A673 (cell line): ENCODE measurements around the gene FBXL17. TPM values are rescaled to one million over a fixed set of nuclear protein-coding genes. Genes with fewer than 3 reads are reported as not detected.

ENCODE experiments used
- BruUV-seq: library from RNA; stranded (reverse); fragments of 400-500 nt; replicated peaks from 2 replicates; lab custom pipeline; 2021; lab: Mats Ljungman, UMichigan
- CTCF ChIA-PET: fragments of 300-600 bp; sonication (Branson Sonifier 250); formaldehyde crosslinking; loops from one replicate; lab custom pipeline; 2022; ENCODE audit warnings: antibody characterized with exemption; lab: Charles Lee
- POLR2A ChIA-PET: fragments of 300-600 bp; sonication (Branson Sonifier 250); formaldehyde crosslinking; loops from one replicate; lab custom pipeline; 2022; ENCODE audit warnings: antibody characterized with exemption; ENCODE audit not compliant: low non-redundant PET; lab: Charles Lee
- DNase-seq: peaks from one replicate; pipeline ENCODE4 v3.0.0-alpha.2; 2015; ENCODE audit warnings: low spot score
- H3K27ac ChIP-seq: fragments of 200-600 bp; sonication (generic); 2 replicates; pipeline ENCODE4 v1.5.1; 2016; ENCODE audit warnings: mixed run types, low read depth, mild to moderate bottlenecking, mixed read lengths, antibody characterized with exemption, low read length; ENCODE audit not compliant: poor library complexity, severe bottlenecking
- H3K27me3 ChIP-seq: fragments of 200-600 bp; sonication (generic); replicated peaks from 2 replicates; pipeline ENCODE4 v1.6.1; 2017; ENCODE audit warnings: mixed run types, low read depth, mild to moderate bottlenecking, mixed read lengths, antibody characterized with exemption, low read length; ENCODE audit not compliant: insufficient read depth, poor library complexity
- H3K36me3 ChIP-seq: fragments of 200-600 bp; sonication (generic); 2 replicates; pipeline ENCODE4 v1.6.1; 2016; ENCODE audit warnings: mixed run types, mild to moderate bottlenecking, mixed read lengths, antibody characterized with exemption, low read length; ENCODE audit not compliant: insufficient read depth, poor library complexity, severe bottlenecking
- H3K4me1 ChIP-seq: fragments of 200-600 bp; sonication (generic); 2 replicates; pipeline ENCODE4 v1.6.1; 2017; ENCODE audit warnings: mixed run types, mild to moderate bottlenecking, mixed read lengths, antibody characterized with exemption, low read length; ENCODE audit not compliant: insufficient read depth, poor library complexity, severe bottlenecking
- H3K4me3 ChIP-seq: fragments of 200-600 bp; sonication (generic); 2 replicates; pipeline ENCODE4 v1.5.1; 2016; ENCODE audit warnings: low read depth, mixed run types, mild to moderate bottlenecking, mixed read lengths, low read length; ENCODE audit not compliant: poor library complexity, severe bottlenecking
- H3K9me3 ChIP-seq: fragments of 200-600 bp; sonication (generic); 2 replicates; pipeline ENCODE4 v1.6.1; 2016; ENCODE audit warnings: mixed run types, low read depth, mild to moderate bottlenecking, mixed read lengths, antibody characterized with exemption, low read length; ENCODE audit not compliant: poor library complexity, severe bottlenecking
- CTCF ChIP-seq: fragments of 300-800, 200-600 bp; sonication (generic); conservative IDR thresholded peaks from 2 replicates; pipeline ENCODE4 v1.5.1; 2017; ENCODE audit warnings: low read depth, mild to moderate bottlenecking, antibody characterized with exemption, low read length, moderate library complexity, mixed read lengths
- EZH2 ChIP-seq: fragments of 200-600 bp; sonication (generic); IDR thresholded peaks from 2 replicates; pipeline ENCODE4 v1.6.1; 2017; ENCODE audit warnings: borderline replicate concordance, low read depth, mild to moderate bottlenecking, mixed read lengths, antibody characterized with exemption, low read length; ENCODE audit not compliant: poor library complexity, severe bottlenecking
- intact Hi-C: fragments of 100-400 bp; cut with micrococcal nuclease; formaldehyde crosslinking; loops from one replicate; pipeline ENCODE4 v1.10.0; 2022; ENCODE audit not compliant: unreplicated experiment
- total RNA-seq: library from RNA; stranded (reverse); gene quantifications from 2 replicates; pipeline ENCODE4 v1.2.3, GENCODE V29; 2021

The FBXL17 gene
- total RNA-seq, 1 experiment from 2014 or later = 5.7 TPM

GRCh38 chr5:108420755-108421154 lies 38.9 kb upstream of the FBXL17 start:
- Histone ChIP-seq H3K4me3 (no peak overlapping the region), H3K27me3 (no peaks in the 10 kb centered on the region), H3K36me3 (no peaks in the 10 kb centered on the region), H3K9me3 (no peaks in the 10 kb centered on the region), H3K4me1 (no peaks in the 10 kb centered on the region), H3K27ac (no peak overlapping the region)
- ChIA-PET POLR2A (no interaction called here), CTCF (no interaction called here)
- TF ChIP-seq EZH2 = no peak
- DNase-seq = no peak
- BruUV-seq = no TSS peak
- intact Hi-C loops = no loop called here

- ChIA-PET POLR2A (no interaction called here), CTCF (no interaction called here)
- no peak for TF ChIP-seq CTCF
- no peak for TF ChIP-seq EZH2
- BruUV-seq = no TSS peak
- no peaks in the 10 kb centered on the region for H3K9me3 ChIP-seq
- intact Hi-C loops = no loop called here
- H3K4me1 ChIP-seq = no peaks in the 10 kb centered on the region
- H3K36me3 ChIP-seq = no peaks in the 10 kb centered on the region
- H3K27me3 ChIP-seq = no peaks in the 10 kb centered on the region
- DNase-seq = no peak
- H3K27ac ChIP-seq = no peak overlapping the region
- H3K4me3 ChIP-seq = no peak overlapping the region
These were observed 38.3 kb upstream of the FBXL17 start for GRCh38 chr5:108420158-108420557.

GRCh38 chr5:108418197-108418596 lies 36.3 kb upstream of the FBXL17 start:
- no peak for DNase-seq
- Histone ChIP-seq H3K4me3 (no peak overlapping the region), H3K27ac (no peak overlapping the region)

More at GRCh38 chr5:108418197-108418596, 36.3 kb upstream of the FBXL17 start:
- BruUV-seq = no TSS peak
- POLR2A ChIA-PET = no interaction called here
- intact Hi-C loops = no loop called here
- Histone ChIP-seq H3K36me3 (no peaks in the 10 kb centered on the region), H3K9me3 (no peaks in the 10 kb centered on the region), H3K4me1 (no peaks in the 10 kb centered on the region), H3K27me3 (no peaks in the 10 kb centered on the region)
- TF ChIP-seq CTCF (no peak), EZH2 (no peak)
- CTCF ChIA-PET = no interaction called here
